C4-2B (cell line): ENCODE data around the gene CHCHD3.

Experiments
- CTCF ChIP-seq: fragments of 450-650 bp; conservative IDR thresholded peaks from 2 replicates; pipeline ENCODE4 v1.5.1; 2017; ENCODE audit warnings: mild to moderate bottlenecking
- ZFX ChIP-seq: fragments of 450-650 bp; IDR thresholded peaks from 2 replicates; pipeline ENCODE4 v1.6.1; 2017

DNA sequence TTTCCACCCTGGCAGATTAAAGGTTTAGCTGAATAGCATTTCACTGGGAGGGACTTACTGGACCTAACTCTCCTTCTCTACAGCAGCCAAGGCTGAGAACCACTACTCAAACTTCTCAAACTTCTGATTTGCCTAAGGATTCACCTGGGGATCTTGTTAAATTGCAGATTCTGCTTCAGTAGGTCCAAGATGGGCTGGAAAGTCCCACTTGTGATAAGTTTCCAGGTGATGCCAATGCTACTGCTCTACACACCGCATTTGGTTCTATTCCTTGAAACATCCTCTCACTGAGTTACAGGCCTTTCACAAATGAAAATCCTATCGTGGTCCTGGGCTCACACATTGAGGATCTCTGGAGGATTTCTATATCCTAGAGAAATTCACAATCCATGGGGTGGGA lies 147.9 kb downstream of the CHCHD3 start:
- TF ChIP-seq CTCF, result no peak
- TF ChIP-seq ZFX, result no peak
